ENCODE data around the gene RNF17. TPM values are rescaled to one million over a fixed set of nuclear protein-coding genes. Genes with fewer than 3 reads are reported as not detected.

Gene RNF17
- total and polyA plus RNA-seq, 2 donors (not counting 3 experiments of a cell fraction or from before 2014, with no cell fraction given), result 0.30 TPM; not detected in 1

GRCh38 chr13:24921881-24922280 is 157.9 kb downstream of the RNF17 start:
- peak overlapping the region; percentile 96 for H3K27ac ChIP-seq (ENCODE audit: insufficient read depth, low read depth, low read length)
- no peaks in the 10 kb centered on the region for H3K9me1 ChIP-seq (replicated peaks; ENCODE audit: control insufficient read depth, extremely low read depth, insufficient read depth, low read length)
- no peaks in the 10 kb centered on the region for H4K20me1 ChIP-seq (replicated peaks; ENCODE audit: control insufficient read depth, extremely low read depth, insufficient read depth, low read length)
- peaks cover 19% of the 10 kb centered on the region for H3K4me1 ChIP-seq (ENCODE audit: control insufficient read depth, extremely low read depth, insufficient read depth, low read length)
- POLR2A ChIA-PET, result no interaction called here
- FAIRE-seq, result peak; percentile 52
- BruUV-seq (replicated peaks), result no TSS peak
- H2AFZ ChIP-seq (ENCODE audit: low read depth, low read length), result peak overlapping the region; percentile 76
- peaks cover 0 to 2% of the 10 kb centered on the region in 2 experiments for H3K27me3 ChIP-seq (ENCODE audit: control insufficient read depth in 2 of 2, insufficient read depth in 2 of 2, low read length in 2 of 2)
- H3K36me3 ChIP-seq (ENCODE audit: control insufficient read depth in 2 of 2, extremely low read depth in 1 of 2, insufficient read depth in 2 of 2, low read length in 2 of 2), result no peaks in the 10 kb centered on the region
- peak overlapping the region; percentile 65 to 94 (median 84) for H3K4me3 ChIP-seq (replicated peaks in 1 of 3; ENCODE audit: insufficient read depth in 1 of 3, low read depth in 1 of 3, low read length in 3 of 3)
- no peaks in the 10 kb centered on the region for H3K9me3 ChIP-seq (replicated peaks; ENCODE audit: control insufficient read depth, insufficient read depth, low read length)
- H3K9ac ChIP-seq (replicated peaks; ENCODE audit: extremely low read depth, insufficient read depth, low read length), result peak overlapping the region; percentile 98
- CTCF ChIA-PET, result no interaction called here
- peak overlapping the region; percentile 92 for H3K4me2 ChIP-seq (ENCODE audit: insufficient read depth, low read length)
- peaks cover 50% of the 10 kb centered on the region for H3K79me2 ChIP-seq (ENCODE audit: control insufficient read depth, insufficient read depth, low read length)
- intact Hi-C loops (cut with micrococcal nuclease), result loop anchor here (5.0 kb wide), 1 partner anchor 410 kb away; the partner anchor contains the start of gene PARP4
- dilution Hi-C loops (cut with MboI; ENCODE audit: extremely low pct_ligation_motif_present, low sequenced_read_pairs), result no loop called here
- DNase-seq (ENCODE audit: low read depth, low spot score), result no peak
- TF ChIP-seq EZH2 (IDR thresholded peaks at IDR 0.05; ENCODE audit: borderline replicate concordance, low read depth, low read length, severe bottlenecking) (no peak), MAX (IDR thresholded peaks at IDR 0.05; ENCODE audit: insufficient read depth, insufficient read length) (no peak), FOS (IDR thresholded peaks at IDR 0.05; ENCODE audit: borderline replicate concordance, insufficient read depth, low read length) (no peak), CTCF (IDR thresholded peaks at IDR 0.05; ENCODE audit: extremely low read depth in 1 of 2, insufficient read depth in 1 of 2, low read depth in 1 of 2, low read length in 2 of 2) (no peak), MYC (IDR thresholded peaks at IDR 0.05; ENCODE audit: low read depth, low read length) (no peak), JUN (IDR thresholded peaks at IDR 0.05; ENCODE audit: borderline replicate concordance, insufficient read depth, insufficient read length, low read depth) (no peak), POLR2A (IDR thresholded peaks at IDR 0.05; ENCODE audit: low read depth, low read length) (no peak), GATA2 (IDR thresholded peaks at IDR 0.05; ENCODE audit: insufficient read depth, insufficient read length, low read depth, low read length) (no peak), POLR2AphosphoS5 (IDR thresholded peaks at IDR 0.05; ENCODE audit: insufficient read depth, low read depth, low read length) (no peak)

Measured in endothelial cell of umbilical vein (primary cell).